GM19397 (cell line): ENCODE data around the gene METTL2A.
"Not testable (repeated sequence)": the region's sequence is repeated elsewhere in the genome, so short reads cannot be mapped to it uniquely, and the experiment has no call there.

Source experiments
- ATAC-seq: cut with Tn5 transposase; IDR thresholded peaks from one replicate; pipeline ENCODE4 v1.9.1; 2021; ENCODE audit warnings: mild to moderate bottlenecking, moderate library complexity; ENCODE audit not compliant: unreplicated experiment

The METTL2A gene

GRCh38 chr17:62471380-62471880 lies 47.7 kb downstream of the METTL2A start:
- ATAC-seq, result not testable (repeated sequence)

- not testable (repeated sequence) for ATAC-seq
Observed at GRCh38 chr17:62473030-62473982, 49.6 kb downstream of the METTL2A start.

GRCh38 chr17:62477111-62477510 lies 53.4 kb downstream of the METTL2A start:
- ATAC-seq, result not testable (repeated sequence)

- peak; percentile 35 for ATAC-seq
Observed at GRCh38 chr17:62477718-62478408, 54.2 kb downstream of the METTL2A start.

GRCh38 chr17:62478424-62478879 lies 54.8 kb downstream of the METTL2A start, which contains the start of gene TLK2:
TSS of gene TLK2 (plus strand) at chr17:62478825. CDS start at chr17:62481126, 2,301 bp downstream.
- peak; percentile 78 for ATAC-seq

GRCh38 chr17:62478880-62479638 lies 55.4 kb downstream of the METTL2A start:
- peak; percentile 43 for ATAC-seq

GRCh38 chr17:62479639-62480258 lies 56.1 kb downstream of the METTL2A start:
- not testable (repeated sequence) for ATAC-seq

GRCh38 chr17:62482553-62482952 lies 58.9 kb downstream of the METTL2A start:
- not testable (repeated sequence) for ATAC-seq

- not testable (repeated sequence) for ATAC-seq
Observed at GRCh38 chr17:62490990-62491389, 67.3 kb downstream of the METTL2A start.

GRCh38 chr17:62493049-62493655 lies 69.5 kb downstream of the METTL2A start:
- not testable (repeated sequence) for ATAC-seq

GRCh38 chr17:62494073-62494472 lies 70.4 kb downstream of the METTL2A start:
- not testable (repeated sequence) for ATAC-seq

GRCh38 chr17:62496344-62496743 lies 72.6 kb downstream of the METTL2A start:
- ATAC-seq, result not testable (repeated sequence)

GRCh38 chr17:62498796-62499195 lies 75.1 kb downstream of the METTL2A start:
- not testable (repeated sequence) for ATAC-seq
